NCI-H82 (cell line): ENCODE results near the gene CST4.
"Not testable (repeated sequence)": the region's sequence is repeated elsewhere in the genome, so short reads cannot be mapped to it uniquely, and the experiment has no call there.

Experiments used
- DNase-seq: peaks from one replicate; lab custom pipeline; 2025; lab: John Stamatoyannopoulos, UW

The CST4 gene

GRCh38 chr20:23659989-23660837 lies 28.6 kb downstream of the CST4 start:
- DNase-seq = peak; percentile 62

GRCh38 chr20:23659610-23659988 lies 29.2 kb downstream of the CST4 start:
- DNase-seq = not testable (repeated sequence)

- DNase-seq = no peak
Measured at GRCh38 chr20:23658989-23659609, 29.7 kb downstream of the CST4 start.

- DNase-seq = no peak
Measured at GRCh38 chr20:23658336-23658735, 30.5 kb downstream of the CST4 start.

GRCh38 chr20:23657202-23657601 lies 31.6 kb downstream of the CST4 start:
- DNase-seq = no peak

- DNase-seq = no peak
Measured at GRCh38 chr20:23656372-23656771, 32.5 kb downstream of the CST4 start.

GRCh38 chr20:23655491-23656211 lies 33.2 kb downstream of the CST4 start:
- DNase-seq = no peak

GRCh38 chr20:23654717-23655116 lies 34.1 kb downstream of the CST4 start:
- no peak for DNase-seq

- no peak for DNase-seq
Measured at GRCh38 chr20:23654000-23654399, 34.8 kb downstream of the CST4 start.

- no peak for DNase-seq
Measured at GRCh38 chr20:23653400-23653938, 35.4 kb downstream of the CST4 start.

- no peak for DNase-seq
Measured at GRCh38 chr20:23652926-23653325, 35.9 kb downstream of the CST4 start.

- DNase-seq = no peak
Measured at GRCh38 chr20:23652371-23652770, 36.5 kb downstream of the CST4 start.

GRCh38 chr20:23651117-23651516 lies 37.7 kb downstream of the CST4 start:
- DNase-seq = no peak

- no peak for DNase-seq
Measured at GRCh38 chr20:23649830-23650417, 38.9 kb downstream of the CST4 start.

- no peak for DNase-seq
Measured at GRCh38 chr20:23649242-23649641, 39.6 kb downstream of the CST4 start.

GRCh38 chr20:23647346-23647745 lies 41.5 kb downstream of the CST4 start:
- DNase-seq = no peak

GRCh38 chr20:23646106-23646873 lies 42.5 kb downstream of the CST4 start:
- no peak for DNase-seq

- no peak for DNase-seq
Measured at GRCh38 chr20:23645575-23645974, 43.3 kb downstream of the CST4 start.

GRCh38 chr20:23644164-23644563 lies 44.7 kb downstream of the CST4 start:
- DNase-seq = no peak

GRCh38 chr20:23643659-23644058 lies 45.2 kb downstream of the CST4 start:
- DNase-seq = no peak

- DNase-seq = no peak
Measured at GRCh38 chr20:23641936-23642751, 46.7 kb downstream of the CST4 start.
